Stimulated activated CD8-positive, alpha-beta memory T cell treated with anti-CD3 and anti-CD28 coated beads, Interleukin-2, amount 100 ng/mL, for 48 hours (primary cell): Measurements from ENCODE around the gene ZDHHC22.

ENCODE experiments used
- DNase-seq, 2 donors: peaks; one replicate each; pipeline ENCODE4 v3.0.0-alpha.2; 2020; ENCODE audit warnings: low read depth in 2 of 2

The ZDHHC22 gene

DNA sequence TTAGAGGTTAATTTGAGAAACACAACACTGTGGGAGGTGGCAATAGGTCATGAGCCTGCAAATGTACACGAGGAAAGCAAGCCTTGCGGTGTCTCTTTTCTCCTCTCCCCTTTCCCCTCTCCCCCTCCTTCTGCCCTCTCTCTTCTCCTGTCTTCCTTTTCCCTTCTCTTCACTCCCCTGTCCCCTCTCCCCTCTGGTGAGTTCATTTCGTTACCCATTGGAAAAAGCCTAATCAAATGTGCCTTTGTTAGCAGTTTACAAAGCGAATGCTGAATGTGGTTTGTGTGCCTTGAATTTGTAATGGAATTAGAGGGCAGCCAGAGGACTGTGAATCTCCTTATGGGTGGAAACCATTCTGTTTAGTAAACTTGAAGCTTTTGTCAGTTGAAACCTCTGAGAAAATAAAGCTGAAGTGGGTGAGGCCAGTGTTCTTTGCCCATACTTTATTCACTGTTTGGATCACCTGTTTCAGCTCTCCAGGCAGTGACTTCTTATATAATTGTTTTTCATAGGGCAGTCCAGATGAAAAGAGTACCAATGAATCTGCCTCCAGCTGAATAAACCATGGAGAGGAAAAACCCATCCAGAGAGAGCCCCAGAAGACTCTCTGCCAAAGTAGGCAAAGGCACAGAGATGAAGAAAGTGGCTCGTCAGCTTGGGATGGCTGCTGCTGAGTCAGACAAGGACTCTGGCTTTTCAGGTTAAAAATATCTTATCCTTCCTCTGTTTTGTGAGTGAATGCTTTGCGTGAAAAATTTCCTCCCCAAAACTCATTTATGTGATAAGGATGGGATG lies 36.2 kb downstream of the ZDHHC22 start:
- DNase-seq = no peak

DNA sequence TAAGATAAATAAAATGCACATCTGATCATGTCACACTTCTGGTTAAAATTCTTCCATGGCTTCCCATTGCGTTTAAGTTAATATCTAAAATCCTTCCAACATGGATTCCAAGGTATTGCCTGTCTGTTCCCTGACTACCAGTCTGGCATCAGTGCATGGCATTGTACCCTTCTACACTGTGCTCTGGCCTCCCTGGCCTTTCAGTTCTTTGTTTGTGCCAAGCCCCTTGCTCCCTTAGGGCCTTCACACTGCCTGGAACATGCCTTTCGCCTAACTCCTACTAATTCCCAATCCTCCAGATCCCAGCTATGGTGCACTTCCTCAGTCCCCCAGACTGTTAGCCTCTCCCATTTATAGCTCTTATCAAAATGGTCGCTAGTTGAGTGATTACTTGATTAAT lies 37.2 kb downstream of the ZDHHC22 start:
- DNase-seq = no peak

DNA sequence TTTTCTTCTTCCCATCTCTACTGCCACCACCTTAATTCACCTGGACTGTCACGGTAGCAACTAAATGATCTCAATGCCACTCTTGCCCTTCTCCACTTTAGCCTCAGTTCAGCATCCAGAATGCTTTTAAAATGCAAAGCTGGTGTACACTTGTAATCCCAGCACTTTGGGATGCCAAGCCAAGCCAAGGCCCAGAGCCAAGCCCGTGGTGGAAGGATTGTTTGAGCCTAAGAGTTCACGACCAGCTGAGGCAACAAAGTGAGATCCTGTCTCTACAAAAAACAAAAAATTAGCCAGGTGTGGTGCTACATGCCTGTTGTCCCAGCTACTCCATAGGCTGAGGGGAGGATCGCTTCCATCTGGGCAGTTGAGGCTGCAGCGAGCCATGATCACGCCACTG lies 37.6 kb downstream of the ZDHHC22 start:
- no peak for DNase-seq

DNA sequence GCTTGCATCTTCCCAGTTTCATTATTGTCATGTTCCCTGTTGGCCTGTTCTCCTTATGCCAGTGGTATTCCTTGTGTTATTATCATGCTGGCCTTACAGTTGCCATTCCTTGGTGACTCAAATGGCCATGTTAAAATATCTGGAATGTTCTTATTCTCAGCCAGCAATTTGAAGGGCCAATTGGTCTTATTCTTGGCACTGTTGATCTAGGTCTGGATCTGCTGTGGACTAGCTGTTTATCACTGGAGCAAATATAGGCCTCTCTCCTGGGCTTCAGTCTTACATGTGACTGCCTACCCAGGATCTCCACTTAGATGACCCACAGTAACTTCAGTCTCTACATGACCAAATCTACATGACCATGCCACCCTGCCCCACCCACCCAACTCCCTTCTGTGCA lies 38.1 kb downstream of the ZDHHC22 start:
- DNase-seq = no peak

DNA sequence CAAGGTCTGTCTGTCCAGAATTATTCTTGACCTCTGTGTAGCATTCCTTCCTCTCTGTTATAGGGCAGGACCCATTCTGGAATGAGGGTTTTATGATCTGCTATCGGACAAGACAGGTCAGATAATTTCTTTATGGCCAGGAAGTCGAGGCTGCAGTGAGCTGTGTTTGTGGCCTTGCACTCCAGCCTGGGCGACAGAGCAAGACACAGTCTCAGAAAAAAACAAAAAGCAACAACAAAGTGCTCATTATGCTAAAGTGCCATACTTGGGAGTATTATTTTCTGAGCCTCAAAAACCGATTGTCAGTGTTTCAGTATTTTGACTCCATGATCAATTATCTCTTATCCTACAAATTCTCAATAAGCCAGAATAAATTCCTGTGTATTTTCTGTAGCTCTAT lies 39.4 kb downstream of the ZDHHC22 start:
- no peak for DNase-seq

DNA sequence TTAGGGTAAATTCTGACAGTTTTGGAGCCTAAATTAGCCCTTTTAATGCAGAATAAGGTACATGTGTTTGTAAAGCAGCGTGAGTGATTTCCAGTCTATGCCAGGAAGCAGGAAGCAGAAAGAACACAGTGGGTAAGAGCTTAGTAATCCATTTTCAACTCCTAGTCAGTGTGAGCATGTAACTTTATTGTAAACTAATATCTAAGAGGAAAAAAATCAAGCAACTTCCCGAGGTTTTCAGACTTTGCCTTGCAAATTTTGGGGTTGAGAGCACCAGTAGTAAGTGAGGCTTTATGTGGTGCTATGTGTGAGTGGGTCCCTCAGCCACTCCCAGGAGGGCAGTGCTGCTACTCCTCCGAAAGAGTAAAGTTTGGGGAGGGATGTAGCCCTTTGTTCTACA lies 40.6 kb downstream of the ZDHHC22 start:
- no peak for DNase-seq

DNA sequence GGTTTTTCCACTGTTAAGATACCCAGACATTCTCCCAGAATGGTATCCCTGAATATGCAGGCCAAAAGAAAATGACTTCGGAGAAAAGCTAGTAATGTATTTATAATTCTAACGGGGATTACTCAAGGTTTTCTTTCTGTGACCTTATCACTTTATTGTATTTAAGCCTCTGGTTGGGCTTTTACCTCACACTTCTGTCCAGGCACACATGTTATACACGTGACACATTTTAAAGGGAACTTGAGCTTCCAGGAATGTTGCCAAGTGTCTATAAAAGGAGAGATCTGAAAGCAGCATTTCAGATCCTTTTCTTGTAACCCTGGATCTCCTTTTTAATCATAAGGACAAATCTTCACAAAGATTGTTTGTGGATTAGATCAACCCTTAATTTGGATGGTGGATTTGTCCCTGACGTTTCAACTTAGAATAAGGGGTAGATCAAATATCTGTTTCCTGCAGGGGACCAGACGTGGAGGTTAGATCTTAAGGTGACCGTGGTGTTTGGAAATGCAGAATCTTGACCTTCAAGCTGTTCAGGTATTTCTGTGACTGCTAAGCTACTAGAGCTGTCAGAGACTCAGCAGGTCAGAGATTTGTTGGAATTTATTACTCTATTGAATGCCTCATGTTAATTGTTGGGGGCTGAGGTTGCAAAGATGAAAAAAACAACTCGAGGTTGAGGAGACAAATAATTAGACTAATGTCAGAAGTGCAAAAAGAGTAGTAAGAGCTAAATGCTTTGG lies 42.0 kb downstream of the ZDHHC22 start:
- DNase-seq = no peak

DNA sequence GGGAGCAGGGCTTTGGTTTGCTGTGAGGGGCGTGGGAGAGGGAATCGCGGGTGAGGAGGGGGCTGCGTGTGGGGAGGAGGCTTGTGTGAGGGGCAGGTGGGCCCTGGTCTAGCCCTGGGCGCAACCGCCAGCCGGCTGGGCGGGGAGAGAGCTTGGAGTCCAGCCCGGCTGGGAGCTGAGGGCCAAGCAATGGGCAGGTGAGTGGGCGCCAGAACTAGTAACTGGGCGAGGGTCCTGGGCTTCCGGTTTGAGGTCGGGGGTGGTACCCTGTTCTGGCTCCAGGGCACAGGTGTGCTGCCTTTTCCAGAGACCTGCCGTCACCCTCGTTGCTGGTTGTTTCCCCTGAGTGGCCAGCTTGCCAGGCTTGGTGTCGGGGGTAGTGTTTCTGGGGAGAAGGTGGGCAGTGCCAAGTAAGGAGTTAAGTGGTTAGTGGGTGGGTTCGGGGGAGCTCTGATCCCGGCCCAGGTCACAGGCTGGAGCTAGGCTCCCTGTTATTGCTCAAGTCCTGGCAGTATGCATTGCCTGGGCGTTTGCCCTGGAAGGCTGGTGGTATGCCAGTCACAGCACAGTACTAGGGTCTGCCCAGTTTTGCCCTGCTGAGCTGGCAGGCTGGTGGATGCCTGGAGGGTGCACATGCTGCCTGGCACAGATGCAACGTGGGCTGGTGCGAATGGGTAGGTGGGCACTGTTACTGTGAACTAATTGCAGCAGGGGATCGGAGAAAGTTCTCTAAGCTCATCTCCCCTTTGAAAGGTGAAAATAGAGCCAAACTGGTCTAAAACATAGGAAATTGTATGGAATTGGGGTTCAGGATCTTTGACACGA lies 42.9 kb downstream of the ZDHHC22 start:
- peak in 1 of 2 donors; percentile 6 for DNase-seq

DNA sequence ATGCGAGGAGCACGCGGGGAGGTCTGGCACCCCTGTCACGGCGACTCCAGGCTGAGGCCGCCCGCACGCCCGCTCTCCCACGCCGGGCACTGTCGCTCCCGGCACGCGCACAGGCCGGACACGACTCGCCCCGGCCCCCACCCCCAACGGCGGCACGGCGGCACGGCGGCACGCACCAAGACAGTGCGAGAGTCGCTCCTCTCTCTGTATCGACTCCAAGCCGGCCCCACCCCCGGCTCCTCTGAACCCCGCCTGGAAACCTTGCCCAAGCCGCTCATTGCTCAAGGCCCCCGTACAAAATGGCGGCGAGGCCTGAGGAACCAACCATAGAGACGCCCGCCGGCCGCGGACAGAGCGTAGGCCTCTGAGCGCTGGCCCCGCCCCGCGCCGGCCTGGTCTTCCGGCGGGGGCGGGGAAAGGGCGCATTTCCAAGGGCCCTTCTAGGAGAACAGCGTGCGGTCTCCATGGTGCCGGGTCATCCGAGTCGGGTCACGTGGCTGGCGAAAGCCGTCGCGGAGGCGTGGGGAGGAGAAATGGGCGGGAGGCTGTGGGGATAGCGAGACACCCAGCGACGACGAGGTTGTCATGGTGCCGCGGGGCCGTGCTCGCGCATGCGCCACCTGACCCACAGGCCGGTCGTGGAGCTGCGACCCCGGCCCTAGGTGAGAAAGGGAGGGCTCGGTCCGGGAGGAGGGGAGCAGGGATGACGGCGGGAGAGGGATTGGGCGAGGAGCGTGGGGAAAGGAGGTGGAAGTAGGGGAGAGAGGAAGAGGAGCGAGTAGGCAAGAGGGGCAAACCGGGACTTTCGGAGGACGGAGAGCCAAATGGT lies 43.7 kb downstream of the ZDHHC22 start, which contains the start of gene CIPC:
CIPC (plus strand) TSS at position 559 of the 829 bp plus-strand sequence. CDS start 7,451 bp downstream, outside the sequence.
- peak; percentile 97 to 99 for DNase-seq

DNA sequence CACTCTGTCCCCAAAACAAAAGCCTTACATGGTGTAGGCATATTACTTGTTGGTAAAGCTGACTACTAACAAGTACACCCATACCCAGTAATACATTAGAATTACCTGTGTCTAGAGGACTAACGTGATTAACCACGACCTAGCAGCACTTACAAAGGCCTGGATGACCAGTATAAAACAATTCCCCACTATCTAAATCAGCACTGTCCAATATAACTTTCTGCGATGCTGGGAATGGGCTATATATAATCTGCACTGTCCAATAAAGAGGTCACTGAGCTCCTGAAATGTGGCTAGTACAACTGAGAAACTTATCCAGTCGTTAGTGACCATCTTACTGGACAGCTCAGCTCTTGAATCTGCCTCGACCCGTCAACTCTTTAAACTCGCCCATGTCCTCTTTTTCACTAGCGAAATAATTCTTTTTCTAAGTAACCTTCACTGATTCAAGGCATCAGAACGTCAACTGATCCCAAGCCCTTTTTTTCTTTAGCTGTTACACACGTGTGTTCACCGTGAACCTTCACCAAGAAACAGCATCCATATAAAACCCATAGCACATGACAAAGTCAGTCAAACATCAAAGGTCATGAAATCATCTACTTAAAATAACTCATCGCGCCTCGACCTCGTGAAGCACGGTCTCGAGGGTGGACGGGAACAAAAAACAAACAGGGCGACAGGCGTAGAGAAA lies 44.4 kb downstream of the ZDHHC22 start:
- DNase-seq = no peak

DNA sequence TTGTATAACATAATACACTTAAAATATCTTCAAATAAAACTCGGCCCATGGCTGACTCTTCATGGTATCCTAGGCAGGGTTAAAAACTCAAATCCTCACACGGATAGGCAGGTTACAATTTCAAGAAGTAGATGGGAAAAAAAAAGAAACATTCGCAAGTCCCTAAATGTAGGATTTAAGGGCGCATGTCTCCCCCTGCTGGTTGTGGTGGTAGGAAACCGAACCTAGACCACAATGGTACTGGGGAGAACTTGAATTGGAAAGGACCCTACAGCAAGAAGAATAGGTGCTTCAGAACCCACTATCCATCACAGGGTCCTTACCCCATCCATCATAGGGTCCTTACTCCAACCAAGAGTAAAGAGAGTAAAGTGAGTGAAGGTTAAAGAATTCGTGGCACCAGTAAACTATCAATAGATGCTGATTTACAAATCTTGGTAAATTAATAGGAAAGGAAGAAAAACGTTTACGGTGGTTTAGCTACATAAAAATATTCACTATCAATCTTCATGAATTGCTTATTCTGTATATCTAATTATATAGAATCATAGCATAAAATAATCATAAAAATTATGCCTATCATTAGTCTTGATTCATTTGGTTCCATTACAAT lies 46.8 kb downstream of the ZDHHC22 start:
- peak; percentile 52 to 67 for DNase-seq

DNA sequence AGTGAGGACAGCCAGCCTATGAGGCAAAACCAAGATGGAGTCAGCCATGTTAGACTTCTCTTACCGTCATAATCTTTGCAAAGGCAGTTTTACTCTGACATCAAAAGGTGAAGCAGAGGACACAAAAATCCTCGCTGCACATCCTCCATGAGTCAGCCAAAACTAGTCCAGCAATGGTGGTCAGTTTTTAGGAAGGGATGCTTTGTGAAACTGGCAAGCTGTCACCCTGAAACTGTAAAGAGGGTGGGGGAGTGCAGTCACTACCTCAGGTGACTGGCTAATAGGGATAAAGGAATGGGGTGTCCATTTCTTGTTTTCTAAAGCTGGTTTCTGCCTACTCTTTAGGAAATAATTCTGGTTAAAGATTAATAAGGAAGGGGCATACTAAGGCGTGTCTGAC lies 48.9 kb downstream of the ZDHHC22 start:
- no peak for DNase-seq

DNA sequence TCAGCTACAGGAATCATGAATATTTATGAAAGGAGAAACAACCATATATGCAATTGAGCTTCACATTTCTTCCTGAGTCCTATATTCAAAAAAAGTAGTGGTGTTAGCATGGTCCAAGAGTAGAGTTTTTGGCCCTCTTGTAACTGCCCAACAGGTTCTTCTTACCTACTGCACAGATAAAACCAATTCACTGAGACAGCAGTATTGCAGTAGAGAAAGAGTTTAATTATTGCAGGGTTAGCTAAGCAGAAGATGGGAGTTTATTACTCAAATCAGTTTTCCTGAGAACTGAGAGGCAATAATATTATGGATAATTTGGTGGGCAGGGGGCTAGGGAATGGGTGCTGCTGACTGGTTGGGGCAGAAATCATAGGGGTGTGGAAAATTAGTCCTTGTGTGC lies 50.1 kb downstream of the ZDHHC22 start:
- no peak for DNase-seq

DNA sequence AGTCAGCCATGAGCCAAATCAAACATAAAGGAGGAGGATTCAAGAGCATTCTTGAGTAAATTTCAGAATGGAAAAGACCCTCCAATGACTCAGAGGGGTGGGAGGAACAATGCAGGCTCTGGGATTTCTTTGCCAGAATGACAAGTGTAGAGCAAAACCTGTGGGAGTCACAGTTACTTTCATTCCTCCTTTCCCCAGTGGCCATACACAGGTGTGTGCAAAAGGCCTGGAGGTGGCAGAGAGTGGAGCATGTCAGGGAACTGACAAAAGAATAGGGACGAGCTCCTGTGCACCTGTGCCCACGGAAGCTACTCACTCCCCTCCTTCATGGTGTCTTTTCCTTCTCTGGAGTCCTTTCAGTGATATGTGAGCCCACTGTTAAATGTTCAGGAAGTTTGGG lies 52.9 kb downstream of the ZDHHC22 start:
- no peak for DNase-seq

DNA sequence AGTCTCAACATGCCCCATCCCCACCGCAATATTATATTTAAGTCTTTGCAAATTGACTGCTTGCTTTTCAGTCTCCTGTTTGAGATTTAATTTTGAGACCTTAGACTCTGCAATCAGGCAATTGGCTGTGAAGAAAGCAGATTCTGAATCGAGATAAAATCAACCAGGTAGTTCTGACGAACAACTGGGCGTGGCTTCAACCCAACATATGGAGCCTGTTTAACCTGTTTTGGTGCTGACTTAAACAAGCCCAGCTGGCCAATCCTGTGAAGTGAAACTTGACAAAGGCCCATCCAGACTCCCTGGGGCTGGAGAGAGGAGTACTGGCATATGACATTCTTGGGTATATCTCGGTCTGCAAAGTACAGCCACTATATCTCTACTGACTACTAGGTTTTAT lies 53.4 kb downstream of the ZDHHC22 start:
- no peak for DNase-seq

DNA sequence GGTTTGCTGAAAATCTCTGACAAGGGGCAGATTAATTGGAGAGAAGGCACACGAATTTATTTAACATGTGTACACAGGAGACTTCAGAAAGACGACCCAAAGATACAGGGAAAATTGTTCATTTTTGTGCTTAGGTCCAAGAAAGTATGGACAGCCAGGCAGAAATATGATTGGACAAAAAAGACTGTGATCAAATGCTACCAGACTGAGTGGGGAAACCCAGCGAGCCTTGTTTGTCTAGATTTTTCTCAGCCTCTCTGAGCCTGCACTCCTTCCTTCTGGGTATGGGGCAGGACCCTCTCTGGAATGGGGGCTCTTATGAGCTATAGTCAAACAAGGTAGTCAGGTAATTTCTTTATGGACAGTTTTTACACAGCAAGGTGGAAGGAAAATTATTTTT lies 54.0 kb downstream of the ZDHHC22 start:
- DNase-seq = no peak

DNA sequence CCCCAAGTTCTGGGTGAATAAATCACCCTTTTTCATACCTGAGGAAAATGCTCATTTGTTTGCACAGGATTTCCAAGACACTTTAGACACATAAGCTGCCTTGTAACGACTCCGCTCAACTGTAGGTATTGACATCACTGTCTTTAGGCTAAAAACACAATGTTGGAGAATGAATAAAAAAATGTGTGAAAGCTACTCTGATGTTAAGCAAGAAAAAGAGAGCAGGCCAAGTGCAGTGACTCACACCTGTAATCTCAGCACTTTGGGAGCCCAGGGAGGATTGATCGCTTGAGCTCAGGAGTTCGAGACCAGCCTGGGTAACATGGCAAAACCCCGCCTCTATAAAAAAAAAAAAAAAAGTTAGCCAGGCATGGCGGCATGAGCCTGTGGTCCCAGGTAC lies 54.6 kb downstream of the ZDHHC22 start:
- no peak for DNase-seq

DNA sequence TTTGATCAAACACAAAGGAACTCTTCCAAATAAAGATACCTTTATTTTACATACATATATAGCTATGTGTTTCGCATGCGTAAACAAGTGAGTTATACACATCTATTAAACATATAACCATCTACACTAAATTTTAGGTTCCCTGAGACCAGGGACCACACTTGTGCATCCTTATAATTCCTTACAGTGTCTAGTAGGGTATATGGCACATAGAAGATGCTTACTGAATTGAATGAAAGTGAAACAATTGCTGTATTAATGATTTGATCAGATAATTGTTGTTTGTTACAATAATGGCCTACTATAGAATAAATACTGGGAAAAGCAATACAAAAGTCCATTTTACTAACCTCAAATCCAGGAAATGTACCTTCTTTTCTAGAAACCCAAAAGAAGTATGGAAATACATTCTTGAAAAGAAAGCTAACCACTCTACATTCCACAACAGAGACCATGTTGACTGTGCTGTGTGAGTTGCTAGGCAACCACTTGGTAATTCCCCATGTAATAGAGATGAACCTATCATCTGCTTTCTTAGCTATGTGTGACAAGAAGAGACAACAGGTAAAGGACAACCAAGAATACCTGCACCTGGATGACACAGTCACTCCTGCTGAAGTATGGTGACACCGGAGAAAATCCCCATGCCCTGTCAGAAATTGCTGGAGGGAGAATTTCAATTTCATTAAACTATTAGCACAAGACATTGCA lies 55.4 kb downstream of the ZDHHC22 start:
- DNase-seq = no peak

DNA sequence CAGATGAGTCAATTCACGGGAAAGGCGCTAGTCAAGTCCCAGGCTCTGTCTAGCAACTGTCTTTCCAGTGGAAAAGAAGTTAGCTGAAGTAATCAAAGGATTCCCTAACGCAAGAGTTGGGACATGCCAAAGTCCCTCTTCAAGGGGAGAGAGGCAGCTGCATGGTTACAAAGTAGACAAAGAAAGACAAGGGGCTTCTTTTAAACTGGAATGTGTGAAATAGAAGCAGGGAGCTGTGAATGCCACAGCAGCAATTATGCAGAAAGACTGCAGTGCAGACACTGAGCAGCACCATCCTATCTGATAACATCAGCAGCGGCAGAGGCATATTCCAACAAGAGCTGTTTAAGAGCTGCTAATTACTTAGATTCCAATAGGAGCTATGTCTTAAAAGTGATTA lies 56.1 kb downstream of the ZDHHC22 start:
- DNase-seq = no peak

DNA sequence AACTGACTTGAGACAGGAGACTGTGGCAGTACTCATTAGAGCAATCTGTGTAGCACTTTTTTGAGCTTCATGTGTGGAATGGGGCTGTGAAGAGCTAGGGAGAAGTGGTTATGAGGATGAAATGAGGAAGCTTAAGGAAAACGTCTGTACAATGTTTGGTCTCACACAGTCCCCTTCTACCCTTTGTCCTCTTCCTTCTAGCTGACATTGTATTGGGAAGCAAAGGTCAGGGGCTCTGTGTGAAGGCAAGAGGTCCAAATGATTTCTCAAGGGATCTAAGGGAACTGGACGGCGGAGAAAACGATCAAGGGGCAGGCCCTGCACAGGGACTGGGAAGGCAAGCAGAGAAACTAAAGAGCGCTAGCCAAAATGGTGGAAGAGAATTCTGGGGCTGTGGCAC lies 56.6 kb downstream of the ZDHHC22 start:
- no peak for DNase-seq
